IPS-11a (cell line): Measurements from ENCODE around the gene PRPH2.
"Not testable (repeated sequence)": the region's sequence is repeated elsewhere in the genome, so short reads cannot be mapped to it uniquely, and the experiment has no call there.

Experiments used
- H3K4me3 ChIP-seq: one replicate; pipeline ENCODE4 v1.5.1; 2013; ENCODE audit warnings: low read depth, low read length, control low read depth

PRPH2 gene

DNA sequence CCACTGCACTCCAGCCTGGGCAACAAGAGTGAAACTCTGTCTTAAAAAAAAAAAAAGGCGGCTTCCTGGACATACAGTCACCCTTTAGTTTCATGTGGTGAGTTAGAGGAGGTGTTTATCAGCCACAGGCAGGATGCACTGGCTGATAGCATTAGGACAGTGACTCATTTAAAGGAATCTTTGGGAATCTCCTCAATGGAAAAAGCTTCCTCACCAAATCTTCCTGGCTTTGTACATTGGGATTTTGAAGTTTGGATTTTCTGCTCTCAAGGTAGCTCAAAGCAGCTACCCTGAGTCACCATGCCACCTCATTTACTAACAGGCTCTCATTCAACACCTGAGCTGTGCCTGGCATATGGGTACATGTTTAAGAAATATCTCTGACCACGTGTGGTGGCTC, 20.2 kb downstream of the PRPH2 start:
- no peak overlapping the region for H3K4me3 ChIP-seq

- H3K4me3 ChIP-seq, result no peak overlapping the region
These were observed 24.2 kb downstream of the PRPH2 start for GRCh38 chr6:42698217-42698616.

GRCh38 chr6:42697268-42697655, 25.1 kb downstream of the PRPH2 start:
- H3K4me3 ChIP-seq, result no peak overlapping the region

DNA sequence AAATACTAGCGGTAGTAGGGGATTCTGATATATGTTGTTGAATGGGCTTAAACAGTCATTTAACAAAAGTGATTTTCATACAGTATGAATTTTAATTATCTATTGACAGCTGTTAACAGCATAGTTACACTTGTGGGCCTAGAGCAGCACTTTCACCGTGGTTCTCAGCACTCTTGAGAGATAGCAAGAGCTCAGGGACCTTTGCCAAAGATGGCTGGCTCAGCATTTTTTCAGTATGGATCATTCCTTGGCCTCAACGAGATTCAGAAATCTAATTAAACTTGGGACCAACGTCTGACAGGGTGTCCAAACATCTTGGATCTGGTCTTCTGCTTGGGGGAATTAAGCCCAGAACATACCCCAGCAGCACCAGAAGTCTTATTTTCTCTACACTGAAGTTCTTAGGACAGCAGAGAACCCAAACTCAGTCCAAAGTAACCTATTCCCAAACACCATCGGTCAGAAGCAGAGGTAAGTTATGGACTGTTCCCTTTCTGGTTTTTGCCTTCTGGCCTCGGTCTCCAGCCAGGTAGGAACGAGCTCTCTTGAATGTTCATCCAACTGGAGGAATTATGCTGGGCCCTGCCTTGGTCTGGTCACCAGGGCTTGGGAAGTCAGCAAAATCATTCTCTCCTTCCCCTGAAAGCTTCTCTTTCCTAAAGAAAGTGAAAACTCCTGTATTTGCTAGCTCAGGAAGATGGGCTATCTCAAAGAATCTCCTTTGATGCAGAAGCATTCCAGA, 25.7 kb downstream of the PRPH2 start:
- no peak overlapping the region for H3K4me3 ChIP-seq

DNA sequence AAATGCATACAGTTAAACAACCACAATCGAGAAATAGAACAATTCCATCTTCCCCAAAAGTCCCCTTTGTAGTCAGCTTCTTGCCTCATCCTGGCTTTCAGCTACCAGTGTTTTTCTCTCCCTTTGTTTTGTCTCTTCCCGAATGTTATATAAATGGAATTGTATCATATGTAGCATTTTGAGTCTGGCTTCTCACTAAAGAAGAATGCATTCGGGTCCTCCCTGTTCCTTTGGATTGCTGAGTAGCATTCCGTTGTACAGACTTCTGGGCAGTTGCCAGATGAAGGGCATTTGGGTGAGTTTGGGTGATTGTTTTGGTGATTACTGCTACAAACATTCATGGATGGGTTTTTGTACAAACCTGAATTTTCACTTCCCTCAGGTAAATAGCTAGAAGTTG, 27.8 kb downstream of the PRPH2 start:
- H3K4me3 ChIP-seq, result no peak overlapping the region

GRCh38 chr6:42693725-42694323, 28.6 kb downstream of the PRPH2 start:
- no peak overlapping the region for H3K4me3 ChIP-seq

DNA sequence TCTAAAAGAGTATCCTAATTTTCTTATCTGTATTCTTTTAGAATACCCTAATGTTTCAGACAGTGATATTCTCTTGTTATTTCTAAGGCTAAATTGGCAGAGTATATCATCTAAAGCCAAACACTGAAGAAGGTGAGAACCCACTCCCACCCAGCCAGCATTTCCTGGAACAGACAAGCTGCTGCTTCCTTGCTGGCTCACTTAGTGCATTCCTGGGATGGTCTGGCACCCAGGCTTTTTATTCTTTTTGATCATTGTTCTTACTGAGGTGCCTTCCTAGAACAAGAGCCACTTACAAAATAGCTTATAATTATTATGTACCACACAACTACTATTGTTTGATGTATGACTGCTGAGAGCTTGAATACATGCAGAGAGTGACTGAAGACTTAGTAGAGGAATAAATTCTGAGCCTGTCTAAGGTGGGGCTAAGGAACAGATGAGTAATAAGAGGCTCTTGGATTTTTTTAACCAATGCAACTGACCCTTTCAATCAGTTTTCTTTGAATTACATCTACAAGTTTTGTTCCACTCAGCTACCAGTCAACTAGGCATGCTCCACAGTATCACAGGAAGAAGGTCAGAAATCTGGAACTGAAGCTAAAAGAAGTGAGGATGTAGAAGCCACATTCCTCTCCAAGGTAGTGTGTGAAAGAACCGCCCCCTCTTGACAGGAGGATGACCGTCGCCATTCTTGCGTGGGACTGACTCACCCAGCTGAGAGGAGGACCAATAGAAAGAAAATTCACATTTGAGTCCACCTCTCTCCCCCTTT, 30.1 kb downstream of the PRPH2 start:
- no peak overlapping the region for H3K4me3 ChIP-seq

GRCh38 chr6:42690872-42691271, 31.5 kb downstream of the PRPH2 start:
- no peak overlapping the region for H3K4me3 ChIP-seq

- H3K4me3 ChIP-seq, result no peak overlapping the region
These were observed 32.2 kb downstream of the PRPH2 start for GRCh38 chr6:42690151-42690702.

GRCh38 chr6:42689371-42689770, 33.0 kb downstream of the PRPH2 start:
- no peak overlapping the region for H3K4me3 ChIP-seq

DNA sequence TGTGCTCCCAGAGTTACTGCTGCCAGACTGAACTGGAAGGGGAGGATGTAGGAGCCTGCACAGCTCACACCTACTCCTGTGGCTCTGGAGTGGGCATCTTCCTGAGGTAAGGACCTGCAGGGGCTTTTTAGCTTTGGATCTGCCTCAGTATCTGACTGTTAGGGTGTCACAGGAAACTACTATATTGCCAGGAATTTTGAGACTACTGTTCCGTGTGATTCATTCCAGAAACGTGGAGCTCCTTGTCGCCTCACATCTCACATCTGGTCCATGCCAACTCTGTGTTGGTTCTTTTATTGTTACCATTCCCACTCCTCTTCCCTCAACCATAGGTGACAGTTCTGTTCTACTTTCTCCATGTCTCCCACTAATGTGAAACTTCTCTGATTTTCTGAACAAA, 34.1 kb downstream of the PRPH2 start:
- H3K4me3 ChIP-seq, result no peak overlapping the region

DNA sequence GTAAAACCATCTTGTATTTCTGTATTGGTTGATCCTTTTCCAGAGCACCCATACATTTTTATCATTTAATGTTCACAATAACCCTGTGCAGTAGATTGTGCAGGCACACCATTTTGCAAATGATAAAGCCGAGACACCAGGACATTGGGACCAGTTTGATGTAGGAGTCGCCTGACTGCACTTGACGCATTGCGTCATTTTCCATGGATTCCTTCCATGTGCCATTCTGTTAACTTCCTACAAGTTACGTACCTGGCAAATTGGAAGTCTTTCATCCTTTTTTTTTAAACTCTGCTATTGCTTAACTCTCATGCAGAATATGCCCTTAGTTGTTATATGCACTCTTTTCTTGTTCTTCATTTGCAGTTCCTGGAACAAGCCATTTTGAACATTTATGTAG, 43.0 kb downstream of the PRPH2 start:
- H3K4me3 ChIP-seq, result no peak overlapping the region

DNA sequence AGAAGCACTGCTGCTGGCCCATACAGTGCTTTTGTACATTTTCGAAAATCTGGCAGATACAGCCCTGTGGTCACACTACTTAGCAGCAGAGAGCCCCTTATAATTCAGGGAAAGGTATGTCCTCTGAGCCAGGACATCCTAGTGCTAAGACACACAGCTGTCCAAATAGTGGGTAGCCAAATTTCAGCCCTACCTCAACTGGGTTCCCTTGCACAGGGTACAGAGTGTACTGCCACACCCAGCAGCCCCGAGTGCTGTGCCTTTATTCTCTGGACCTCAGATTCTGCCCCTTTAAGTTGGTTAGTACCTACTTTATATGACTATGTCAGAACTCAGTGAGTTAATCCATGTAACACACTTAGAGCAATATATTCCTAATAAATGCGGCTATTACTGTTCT, 47.6 kb downstream of the PRPH2 start:
- H3K4me3 ChIP-seq, result no peak overlapping the region

GRCh38 chr6:42674368-42674767, 48.0 kb downstream of the PRPH2 start:
- not testable (repeated sequence) for H3K4me3 ChIP-seq

GRCh38 chr6:42664718-42665117, 57.7 kb downstream of the PRPH2 start:
- no peak overlapping the region for H3K4me3 ChIP-seq

DNA sequence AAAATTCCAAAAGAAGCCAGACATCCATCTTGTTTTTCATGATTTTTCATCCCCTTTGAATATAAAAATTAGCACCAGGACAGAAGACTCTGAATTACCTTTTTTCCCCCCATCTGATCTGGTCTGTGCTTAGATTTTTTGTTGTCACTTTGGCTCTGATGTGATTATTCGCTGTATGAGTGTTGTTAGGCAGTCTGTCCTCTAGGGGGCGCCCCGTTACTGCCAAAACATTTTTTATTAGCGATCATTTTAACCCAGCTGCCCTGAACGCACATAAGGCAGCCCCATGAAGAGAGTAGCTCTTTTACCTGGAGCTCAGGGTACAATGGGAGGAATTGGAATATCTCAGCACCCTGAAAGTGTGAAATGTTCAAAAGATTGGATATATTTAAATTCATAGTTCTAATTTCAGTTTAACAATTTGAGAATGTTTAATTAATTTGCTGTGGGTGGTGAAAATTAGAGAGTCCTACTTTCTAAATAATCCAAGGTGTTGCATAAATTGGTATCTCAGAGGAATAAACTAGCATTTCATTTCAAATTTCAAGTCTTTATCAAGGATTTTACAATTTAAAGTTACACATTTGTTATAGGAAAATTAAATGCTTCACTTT, 60.8 kb downstream of the PRPH2 start:
- no peak overlapping the region for H3K4me3 ChIP-seq

DNA sequence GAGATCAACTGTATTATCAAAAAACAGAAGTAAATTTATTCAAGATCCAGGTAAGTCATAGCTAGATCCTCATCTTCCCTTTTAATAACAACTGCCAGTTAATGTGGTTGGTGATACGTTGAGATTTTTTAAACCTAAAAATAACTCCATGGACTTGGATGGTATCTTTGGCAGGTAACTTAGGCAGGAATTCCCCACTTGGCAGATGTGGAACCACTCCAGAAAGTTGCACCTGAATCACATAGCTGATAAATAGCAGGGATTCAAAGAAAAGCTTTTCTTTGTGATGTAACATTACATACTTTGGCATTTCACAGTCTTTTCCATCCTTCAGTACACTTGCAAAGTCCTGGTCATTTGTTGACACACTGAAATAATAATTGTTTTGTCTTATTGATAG, 62.6 kb downstream of the PRPH2 start:
- no peak overlapping the region for H3K4me3 ChIP-seq

DNA sequence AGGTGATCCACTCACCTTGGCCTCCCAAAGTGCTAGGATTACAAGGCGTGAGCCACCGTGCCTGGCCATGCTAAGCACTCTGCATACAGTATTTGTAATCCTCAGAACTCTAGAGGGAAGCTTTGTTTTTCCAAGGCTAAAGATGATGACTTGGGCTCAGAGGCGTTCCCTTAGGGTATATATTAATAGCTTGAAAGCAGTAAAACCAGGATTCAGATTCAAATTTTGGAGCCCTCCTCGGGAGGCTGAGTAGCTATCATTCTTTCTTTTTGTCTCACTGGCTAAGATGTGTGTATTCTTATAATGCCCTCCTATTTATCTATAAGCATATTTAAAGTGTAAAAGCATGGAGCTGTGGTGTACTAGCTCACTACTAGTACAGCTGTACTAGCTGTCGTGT, 68.5 kb downstream of the PRPH2 start:
- no peak overlapping the region for H3K4me3 ChIP-seq

DNA sequence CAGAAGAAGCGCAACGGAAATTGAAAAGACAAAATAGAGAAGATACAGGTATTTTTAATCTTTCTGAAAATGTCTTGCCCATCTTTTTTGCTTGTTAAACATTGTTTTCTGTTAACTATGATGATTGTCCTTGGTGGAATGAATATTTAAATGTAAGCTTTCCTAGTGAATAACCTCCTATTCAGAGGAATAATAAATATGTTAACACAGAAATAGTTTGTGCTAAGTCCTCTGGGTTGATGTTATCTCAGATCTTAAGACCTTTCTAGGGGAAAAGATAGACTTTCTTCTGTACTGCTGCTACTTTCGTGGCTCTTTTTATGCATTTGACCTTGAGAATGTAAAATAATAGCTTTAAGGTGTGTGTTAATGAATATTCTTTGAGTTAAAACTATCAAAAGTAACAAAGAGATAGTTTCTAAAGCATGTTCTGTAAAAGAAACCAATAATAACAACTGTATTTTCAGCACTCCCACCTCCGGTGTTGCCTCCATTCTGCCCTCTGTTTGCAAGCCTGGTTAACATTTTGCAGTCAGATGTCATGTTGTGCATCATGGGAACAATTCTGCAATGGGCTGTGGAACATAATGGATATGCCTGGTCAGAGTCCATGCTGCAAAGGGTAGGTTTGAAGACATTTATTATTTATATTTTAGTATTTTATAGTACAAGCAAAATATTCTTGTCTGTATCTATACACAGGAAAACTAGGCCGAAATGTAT, 70.2 kb downstream of the PRPH2 start:
- H3K4me3 ChIP-seq, result no peak overlapping the region
